GM21367 (cell line): ENCODE data around the gene TAS1R3.

Source experiments
- ATAC-seq: cut with Tn5 transposase; IDR thresholded peaks from one replicate; pipeline ENCODE4 v1.9.1; 2021; ENCODE audit not compliant: unreplicated experiment

Gene TAS1R3

DNA sequence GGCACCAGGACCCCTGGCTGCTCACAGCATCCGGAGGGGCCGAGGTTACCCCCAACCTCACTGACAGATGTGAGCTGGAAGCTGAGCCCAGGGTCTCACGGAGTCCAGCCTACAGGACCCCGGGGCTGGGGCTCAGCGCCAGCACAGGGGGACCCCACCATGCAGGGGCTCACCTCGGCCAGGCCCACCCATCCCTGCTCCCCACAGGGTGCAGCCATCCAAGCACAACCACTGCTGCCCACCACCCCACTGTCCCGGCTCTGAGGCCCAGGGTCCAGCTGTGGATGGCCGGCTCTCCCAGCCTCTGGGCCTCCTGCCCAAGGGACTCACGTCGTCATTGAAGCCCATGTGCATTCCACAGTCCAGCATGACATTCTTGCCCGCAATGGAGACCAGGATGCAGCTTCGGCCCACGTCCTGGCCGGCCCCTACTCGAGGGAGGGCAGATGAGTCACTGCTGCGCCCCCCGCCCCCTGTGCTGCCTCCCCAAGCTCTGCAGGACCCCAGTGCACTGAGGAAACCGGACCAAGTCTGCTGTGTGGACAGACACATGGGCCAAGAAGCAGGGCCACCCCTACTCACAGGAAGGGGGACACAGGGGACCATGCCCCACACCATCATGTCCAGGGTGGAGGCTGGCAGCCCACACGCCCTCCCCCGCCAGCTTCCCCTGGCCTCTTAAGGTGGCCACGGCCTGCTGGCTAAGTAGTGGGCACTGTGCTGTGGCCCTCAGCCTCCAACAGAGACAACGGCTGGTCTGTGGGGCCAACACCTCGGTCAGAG lies 10.2 kb upstream of the TAS1R3 start:
- ATAC-seq, result no peak

DNA sequence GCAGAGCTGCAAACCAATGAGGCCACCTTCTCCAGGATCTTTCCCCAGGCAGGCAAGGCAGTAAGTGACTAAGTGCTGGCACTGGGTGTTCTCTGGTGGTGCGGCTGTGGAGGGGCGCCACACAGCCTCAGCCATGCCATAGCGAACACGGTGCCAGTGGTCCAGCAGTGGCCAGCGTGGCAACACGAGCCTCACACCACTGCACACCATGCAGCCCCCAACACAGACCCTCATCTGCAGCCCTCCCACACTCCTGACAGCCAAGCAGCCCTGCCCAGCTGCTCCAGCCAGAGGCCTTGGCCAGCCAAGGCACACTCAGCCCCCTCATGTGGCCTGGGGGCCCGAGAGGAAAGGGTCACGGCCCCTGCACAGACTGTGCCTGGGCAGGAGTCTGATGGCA lies 9.6 kb upstream of the TAS1R3 start:
- ATAC-seq, result no peak

- ATAC-seq, result no peak
These were observed 8.7 kb upstream of the TAS1R3 start for GRCh38 chr1:1322418-1322817.

DNA sequence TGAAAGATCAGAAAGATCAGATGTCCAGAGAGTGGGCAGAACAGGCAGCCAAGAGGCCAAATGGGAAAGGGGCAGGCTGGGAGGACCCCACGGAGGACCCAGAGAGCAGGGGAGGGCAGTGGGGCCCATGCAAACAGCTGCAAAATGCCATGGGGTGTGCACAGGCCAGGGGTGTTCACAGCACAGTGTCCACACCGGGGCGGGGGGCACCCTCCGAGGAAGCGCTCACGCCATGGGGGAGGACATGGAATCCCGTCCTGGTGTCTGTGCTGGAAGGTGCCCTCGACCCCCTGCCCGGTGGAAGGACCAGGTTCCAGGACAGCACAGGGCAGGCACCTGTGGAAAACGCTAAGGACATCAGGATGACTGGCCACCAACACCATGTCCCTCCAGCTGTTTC lies 8.1 kb upstream of the TAS1R3 start:
- ATAC-seq, result no peak

DNA sequence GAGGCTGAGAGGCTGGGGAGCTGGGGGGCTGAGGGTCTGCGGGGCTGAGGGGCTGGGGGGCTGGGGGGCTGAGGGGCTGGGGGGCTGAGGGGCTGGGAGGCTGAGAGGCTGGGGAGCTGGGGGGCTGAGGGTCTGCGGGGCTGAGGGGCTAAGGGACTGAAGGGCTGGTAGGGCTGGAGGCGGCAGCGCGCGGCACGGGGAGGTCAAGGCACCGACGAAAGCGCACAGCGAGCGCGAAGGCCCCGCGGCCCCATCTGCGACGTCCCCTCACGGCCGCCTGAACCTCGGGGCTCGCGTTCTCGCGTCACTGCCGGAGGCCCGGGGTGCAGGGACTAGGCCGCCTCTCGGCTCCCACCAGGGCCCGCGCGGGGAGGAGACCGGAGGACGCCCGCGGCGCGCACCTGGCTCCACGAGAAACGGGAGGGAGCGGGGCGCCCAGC lies 7.0 kb upstream of the TAS1R3 start:
- ATAC-seq, result peak; percentile 12

- peak; percentile 63 for ATAC-seq
These were observed 6.4 kb upstream of the TAS1R3 start, which contains the start of the genes CPTP and INTS11 for GRCh38 chr1:1324524-1325287. TSS of gene CPTP (plus strand) at chr1:1324802. CDS start at chr1:1326911, 2,109 bp downstream. TSS of gene INTS11 (minus strand) at chr1:1324660. CDS start at chr1:1324608, 52 bp downstream.

GRCh38 chr1:1325288-1326074 lies 5.6 kb upstream of the TAS1R3 start:
- ATAC-seq, result no peak

DNA sequence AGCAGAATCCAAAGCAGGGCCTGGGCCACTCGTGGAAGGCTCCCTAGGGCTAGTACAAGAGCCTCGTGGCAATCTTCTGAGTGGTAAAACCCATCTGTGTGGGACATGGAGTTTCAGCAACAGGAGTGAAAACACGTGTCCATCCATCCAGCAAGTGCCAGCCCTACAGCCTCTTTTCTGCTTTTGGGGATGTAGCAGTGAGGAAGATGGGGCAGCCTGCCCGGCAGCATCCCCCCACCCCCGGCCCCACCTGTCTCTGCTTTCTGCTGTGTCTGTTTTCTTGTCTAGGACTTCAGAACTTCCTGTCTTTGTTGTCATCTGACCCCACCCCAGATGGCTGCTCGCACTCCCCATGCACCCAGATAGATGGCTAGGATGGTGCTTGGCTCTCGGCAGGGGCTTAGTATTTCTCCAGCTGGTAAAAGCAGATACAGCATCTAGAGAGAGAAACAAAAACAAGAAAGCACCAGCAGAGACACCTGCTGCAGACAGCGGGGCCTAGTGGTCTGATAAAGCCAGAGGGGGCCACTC lies 4.9 kb upstream of the TAS1R3 start:
- ATAC-seq, result no peak

- no peak for ATAC-seq
These were observed 3.8 kb upstream of the TAS1R3 start for GRCh38 chr1:1327291-1327690.

GRCh38 chr1:1328254-1328653 lies 2.8 kb upstream of the TAS1R3 start:
- ATAC-seq, result no peak

GRCh38 chr1:1329304-1330210 lies 1.5 kb upstream of the TAS1R3 start:
- ATAC-seq, result no peak

- ATAC-seq, result no peak
These were observed 563 bp upstream of the TAS1R3 start for GRCh38 chr1:1330366-1331067.

DNA sequence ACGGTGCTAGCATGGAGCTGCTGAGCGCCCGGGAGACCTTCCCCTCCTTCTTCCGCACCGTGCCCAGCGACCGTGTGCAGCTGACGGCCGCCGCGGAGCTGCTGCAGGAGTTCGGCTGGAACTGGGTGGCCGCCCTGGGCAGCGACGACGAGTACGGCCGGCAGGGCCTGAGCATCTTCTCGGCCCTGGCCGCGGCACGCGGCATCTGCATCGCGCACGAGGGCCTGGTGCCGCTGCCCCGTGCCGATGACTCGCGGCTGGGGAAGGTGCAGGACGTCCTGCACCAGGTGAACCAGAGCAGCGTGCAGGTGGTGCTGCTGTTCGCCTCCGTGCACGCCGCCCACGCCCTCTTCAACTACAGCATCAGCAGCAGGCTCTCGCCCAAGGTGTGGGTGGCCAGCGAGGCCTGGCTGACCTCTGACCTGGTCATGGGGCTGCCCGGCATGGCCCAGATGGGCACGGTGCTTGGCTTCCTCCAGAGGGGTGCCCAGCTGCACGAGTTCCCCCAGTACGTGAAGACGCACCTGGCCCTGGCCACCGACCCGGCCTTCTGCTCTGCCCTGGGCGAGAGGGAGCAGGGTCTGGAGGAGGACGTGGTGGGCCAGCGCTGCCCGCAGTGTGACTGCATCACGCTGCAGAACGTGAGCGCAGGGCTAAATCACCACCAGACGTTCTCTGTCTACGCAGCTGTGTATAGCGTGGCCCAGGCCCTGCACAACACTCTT lies 1.1 kb downstream of the TAS1R3 start:
- ATAC-seq, result no peak

- no peak for ATAC-seq
These were observed 1.8 kb downstream of the TAS1R3 start for GRCh38 chr1:1332774-1333480.

DNA sequence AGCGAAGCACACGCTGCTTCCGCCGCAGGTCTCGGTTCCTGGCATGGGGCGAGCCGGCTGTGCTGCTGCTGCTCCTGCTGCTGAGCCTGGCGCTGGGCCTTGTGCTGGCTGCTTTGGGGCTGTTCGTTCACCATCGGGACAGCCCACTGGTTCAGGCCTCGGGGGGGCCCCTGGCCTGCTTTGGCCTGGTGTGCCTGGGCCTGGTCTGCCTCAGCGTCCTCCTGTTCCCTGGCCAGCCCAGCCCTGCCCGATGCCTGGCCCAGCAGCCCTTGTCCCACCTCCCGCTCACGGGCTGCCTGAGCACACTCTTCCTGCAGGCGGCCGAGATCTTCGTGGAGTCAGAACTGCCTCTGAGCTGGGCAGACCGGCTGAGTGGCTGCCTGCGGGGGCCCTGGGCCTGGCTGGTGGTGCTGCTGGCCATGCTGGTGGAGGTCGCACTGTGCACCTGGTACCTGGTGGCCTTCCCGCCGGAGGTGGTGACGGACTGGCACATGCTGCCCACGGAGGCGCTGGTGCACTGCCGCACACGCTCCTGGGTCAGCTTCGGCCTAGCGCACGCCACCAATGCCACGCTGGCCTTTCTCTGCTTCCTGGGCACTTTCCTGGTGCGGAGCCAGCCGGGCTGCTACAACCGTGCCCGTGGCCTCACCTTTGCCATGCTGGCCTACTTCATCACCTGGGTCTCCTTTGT lies 2.6 kb downstream of the TAS1R3 start:
- ATAC-seq, result no peak

DNA sequence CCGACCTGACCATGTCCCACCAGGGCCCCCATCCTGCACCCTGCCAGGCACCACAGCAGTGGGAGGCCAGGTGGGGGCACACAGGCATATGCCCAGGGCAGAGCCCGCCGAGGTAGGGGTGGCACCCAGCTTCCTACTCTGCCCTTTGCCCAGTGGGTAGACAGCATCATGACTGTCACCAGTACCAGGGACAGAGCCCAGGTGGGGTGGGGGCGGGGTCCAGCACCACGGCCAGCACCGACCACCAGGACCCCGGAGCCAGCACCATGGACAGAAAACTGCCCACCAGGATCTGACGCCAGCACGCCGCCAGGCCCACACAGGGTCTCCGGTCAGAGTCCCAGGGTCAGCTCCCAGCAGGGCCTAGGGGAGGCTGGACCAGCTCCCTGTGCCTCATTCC lies 3.8 kb downstream of the TAS1R3 start:
- no peak for ATAC-seq

GRCh38 chr1:1335283-1335682 lies 4.2 kb downstream of the TAS1R3 start:
- no peak for ATAC-seq
